ENCODE data around the gene EIF4E1B.

DNA sequence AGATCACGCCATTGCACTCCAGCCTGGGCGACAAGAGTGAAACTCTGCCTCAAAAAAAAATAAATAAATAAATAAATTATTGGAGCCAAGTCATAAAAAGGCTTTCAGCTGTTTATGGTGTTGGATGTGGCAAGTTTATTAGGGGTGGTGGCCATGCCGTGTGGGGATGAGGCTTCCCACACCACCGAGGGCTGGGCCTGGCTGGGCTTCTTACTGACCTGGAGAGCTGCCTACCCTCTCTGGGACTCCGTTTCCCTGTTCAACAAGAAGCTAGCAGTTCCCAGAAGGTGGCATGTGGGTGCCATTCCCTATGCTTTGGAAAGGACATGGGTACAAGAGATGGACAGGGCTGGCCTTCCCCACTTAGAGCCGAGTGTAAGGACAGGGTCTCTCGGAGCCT lies 43.1 kb upstream of the EIF4E1B start:
- TF ChIP-seq, protein P1, sequence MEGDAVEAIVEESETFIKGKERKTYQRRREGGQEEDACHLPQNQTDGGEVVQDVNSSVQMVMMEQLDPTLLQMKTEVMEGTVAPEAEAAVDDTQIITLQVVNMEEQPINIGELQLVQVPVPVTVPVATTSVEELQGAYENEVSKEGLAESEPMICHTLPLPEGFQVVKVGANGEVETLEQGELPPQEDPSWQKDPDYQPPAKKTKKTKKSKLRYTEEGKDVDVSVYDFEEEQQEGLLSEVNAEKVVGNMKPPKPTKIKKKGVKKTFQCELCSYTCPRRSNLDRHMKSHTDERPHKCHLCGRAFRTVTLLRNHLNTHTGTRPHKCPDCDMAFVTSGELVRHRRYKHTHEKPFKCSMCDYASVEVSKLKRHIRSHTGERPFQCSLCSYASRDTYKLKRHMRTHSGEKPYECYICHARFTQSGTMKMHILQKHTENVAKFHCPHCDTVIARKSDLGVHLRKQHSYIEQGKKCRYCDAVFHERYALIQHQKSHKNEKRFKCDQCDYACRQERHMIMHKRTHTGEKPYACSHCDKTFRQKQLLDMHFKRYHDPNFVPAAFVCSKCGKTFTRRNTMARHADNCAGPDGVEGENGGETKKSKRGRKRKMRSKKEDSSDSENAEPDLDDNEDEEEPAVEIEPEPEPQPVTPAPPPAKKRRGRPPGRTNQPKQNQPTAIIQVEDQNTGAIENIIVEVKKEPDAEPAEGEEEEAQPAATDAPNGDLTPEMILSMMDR (IDR thresholded peaks at IDR 0.05) = no peak
- TF ChIP-seq POLR2A (IDR thresholded peaks at IDR 0.05) (no peak), POLR2AphosphoS5 (IDR thresholded peaks at IDR 0.05) (no peak)
